ENCODE data around the gene FAM222A. TPM values are rescaled to one million over a fixed set of nuclear protein-coding genes. Genes with fewer than 3 reads are reported as not detected.

The FAM222A gene
- total and polyA plus RNA-seq, 2 of the 4 experiments (the other 2 are of a cell fraction) = under 0.01 to 0.32 TPM

- Histone ChIP-seq H2AK9ac (replicated peaks; ENCODE audit: low read depth, low read length, poor library complexity) (no peak overlapping the region), H2BK20ac (ENCODE audit: low read depth, low read length) (no peak overlapping the region), H3K9me3 (ENCODE audit: control insufficient read depth, insufficient read depth, low read length) (no peaks in the 10 kb centered on the region; the same call in 1 of the 2 replicates), H2BK15ac (ENCODE audit: low read depth, low read length) (no peak overlapping the region), H2AK5ac (ENCODE audit: low read depth, low read length) (no peak overlapping the region), H2AFZ (replicated peaks; ENCODE audit: low read length, poor library complexity) (no peak overlapping the region), H4K20me1 (ENCODE audit: insufficient read depth, low read length) (no peaks in the 10 kb centered on the region), H3K4ac (ENCODE audit: low read depth, low read length) (no peak overlapping the region), H3K9ac (ENCODE audit: low read depth, low read length) (no peak overlapping the region), H3K4me1 (ENCODE audit: control insufficient read depth, insufficient read depth, low read length) (no peaks in the 10 kb centered on the region), H3K36me3 (ENCODE audit: control insufficient read depth, insufficient read depth, low read length) (no peaks in the 10 kb centered on the region), H3K56ac (ENCODE audit: extremely low read depth, insufficient read depth, low read length) (no peak overlapping the region), H3K23ac (ENCODE audit: low read depth, low read length) (no peak overlapping the region), H2BK120ac (ENCODE audit: low read depth, low read length) (no peak overlapping the region), H3K27ac (ENCODE audit: insufficient read depth, low read length) (no peak overlapping the region), H3K4me3 (ENCODE audit: insufficient read depth, low read depth, low read length) (no peak overlapping the region), H3K14ac (replicated peaks; ENCODE audit: low read depth, low read length) (no peak overlapping the region), H3K79me1 (ENCODE audit: low read depth in 1 of 2, low read length in 2 of 2) (no peaks in the 10 kb centered on the region), H4K91ac (ENCODE audit: insufficient read depth, low read depth, low read length) (no peak overlapping the region), H4K5ac (ENCODE audit: low read depth, low read length) (no peak overlapping the region), H3K18ac (ENCODE audit: low read depth, low read length) (no peak overlapping the region), H3K4me2 (ENCODE audit: low read depth, low read length) (no peak overlapping the region), H3K27me3 (ENCODE audit: control insufficient read depth, insufficient read depth, low read length) (peaks cover 3% of the 10 kb centered on the region; the same call in 1 of the 2 replicates), H3K9me1 (ENCODE audit: insufficient read depth, low read length) (no peaks in the 10 kb centered on the region), H2BK5ac (ENCODE audit: low read depth, low read length, poor library complexity, severe bottlenecking) (no peak overlapping the region), H4K8ac (ENCODE audit: low read depth in 2 of 2, low read length in 2 of 2) (no peak overlapping the region)
- ATAC-seq (ENCODE audit: low read depth) (no peak), DNase-seq (no peak)
- ChIA-PET CTCF (no interaction called here), POLR2A (ENCODE audit: unreplicated experiment) (no interaction called here)
- no TSS peak for BruUV-seq (replicated peaks)
- 50% methylated on average over 1 of the region's 6 CpGs; no CpG with 5 or more reads in 1 of the 2 experiments for WGBS, 2 experiments (ENCODE audit: extremely low coverage in 2 of 2, insufficient read length in 1 of 2)
- intact Hi-C loops (cut with micrococcal nuclease) (no loop called here), in situ Hi-C loops (cut with MboI; ENCODE audit: low sequenced_read_pairs) (no loop called here), dilution Hi-C loops (cut with HindIII; ENCODE audit: low sequenced_read_pairs, unreplicated experiment) (no loop called here)
- TF ChIP-seq, protein P1, sequence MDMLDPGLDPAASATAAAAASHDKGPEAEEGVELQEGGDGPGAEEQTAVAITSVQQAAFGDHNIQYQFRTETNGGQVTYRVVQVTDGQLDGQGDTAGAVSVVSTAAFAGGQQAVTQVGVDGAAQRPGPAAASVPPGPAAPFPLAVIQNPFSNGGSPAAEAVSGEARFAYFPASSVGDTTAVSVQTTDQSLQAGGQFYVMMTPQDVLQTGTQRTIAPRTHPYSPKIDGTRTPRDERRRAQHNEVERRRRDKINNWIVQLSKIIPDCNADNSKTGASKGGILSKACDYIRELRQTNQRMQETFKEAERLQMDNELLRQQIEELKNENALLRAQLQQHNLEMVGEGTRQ (IDR thresholded peaks at IDR 0.05; ENCODE audit: low read depth, low read length) = no peak
- TF ChIP-seq FOS (IDR thresholded peaks at IDR 0.05; ENCODE audit: low read depth, low read length) (no peak), CHD1 (IDR thresholded peaks at IDR 0.05; ENCODE audit: low read depth, low read length) (no peak), RFX5 (IDR thresholded peaks at IDR 0.05; ENCODE audit: low read depth, low read length) (no peak), MXI1 (IDR thresholded peaks at IDR 0.05; ENCODE audit: borderline replicate concordance, low read depth, low read length) (no peak), MAZ (IDR thresholded peaks at IDR 0.05; ENCODE audit: borderline replicate concordance, low read depth, low read length) (no peak), NFE2L2 (IDR thresholded peaks at IDR 0.05; ENCODE audit: low read depth, low read length) (no peak)
- TF ChIP-seq, protein P2, sequence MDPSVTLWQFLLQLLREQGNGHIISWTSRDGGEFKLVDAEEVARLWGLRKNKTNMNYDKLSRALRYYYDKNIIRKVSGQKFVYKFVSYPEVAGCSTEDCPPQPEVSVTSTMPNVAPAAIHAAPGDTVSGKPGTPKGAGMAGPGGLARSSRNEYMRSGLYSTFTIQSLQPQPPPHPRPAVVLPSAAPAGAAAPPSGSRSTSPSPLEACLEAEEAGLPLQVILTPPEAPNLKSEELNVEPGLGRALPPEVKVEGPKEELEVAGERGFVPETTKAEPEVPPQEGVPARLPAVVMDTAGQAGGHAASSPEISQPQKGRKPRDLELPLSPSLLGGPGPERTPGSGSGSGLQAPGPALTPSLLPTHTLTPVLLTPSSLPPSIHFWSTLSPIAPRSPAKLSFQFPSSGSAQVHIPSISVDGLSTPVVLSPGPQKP (IDR thresholded peaks at IDR 0.05; ENCODE audit: borderline replicate concordance, low read depth, low read length) = no peak
- TF ChIP-seq, protein P3, sequence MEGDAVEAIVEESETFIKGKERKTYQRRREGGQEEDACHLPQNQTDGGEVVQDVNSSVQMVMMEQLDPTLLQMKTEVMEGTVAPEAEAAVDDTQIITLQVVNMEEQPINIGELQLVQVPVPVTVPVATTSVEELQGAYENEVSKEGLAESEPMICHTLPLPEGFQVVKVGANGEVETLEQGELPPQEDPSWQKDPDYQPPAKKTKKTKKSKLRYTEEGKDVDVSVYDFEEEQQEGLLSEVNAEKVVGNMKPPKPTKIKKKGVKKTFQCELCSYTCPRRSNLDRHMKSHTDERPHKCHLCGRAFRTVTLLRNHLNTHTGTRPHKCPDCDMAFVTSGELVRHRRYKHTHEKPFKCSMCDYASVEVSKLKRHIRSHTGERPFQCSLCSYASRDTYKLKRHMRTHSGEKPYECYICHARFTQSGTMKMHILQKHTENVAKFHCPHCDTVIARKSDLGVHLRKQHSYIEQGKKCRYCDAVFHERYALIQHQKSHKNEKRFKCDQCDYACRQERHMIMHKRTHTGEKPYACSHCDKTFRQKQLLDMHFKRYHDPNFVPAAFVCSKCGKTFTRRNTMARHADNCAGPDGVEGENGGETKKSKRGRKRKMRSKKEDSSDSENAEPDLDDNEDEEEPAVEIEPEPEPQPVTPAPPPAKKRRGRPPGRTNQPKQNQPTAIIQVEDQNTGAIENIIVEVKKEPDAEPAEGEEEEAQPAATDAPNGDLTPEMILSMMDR (conservative IDR thresholded peaks at IDR 0.05; ENCODE audit: low read depth, low read length) = no peak
These were observed 38.8 kb downstream of the FAM222A start for GRCh38 chr12:109752117-109753053.
